Stimulated activated CD8-positive, alpha-beta memory T cell treated with anti-CD3 and anti-CD28 coated beads, Interleukin-4, amount 100 ng/mL, for 48 hours (primary cell): ENCODE data around the gene TMEM86B.
A peak's percentile ranks its signal among the peaks of the same experiment; 100 is the strongest.
"Not testable (repeated sequence)": the region's sequence is repeated elsewhere in the genome, so short reads cannot be mapped to it uniquely, and the experiment has no call there.

Experiments used
- DNase-seq: peaks from one replicate; pipeline ENCODE4 v3.0.0-alpha.2; 2020

The TMEM86B gene

GRCh38 chr19:55240713-55241020, 12.1 kb upstream of the TMEM86B start:
- no peak for DNase-seq

GRCh38 chr19:55239004-55239403, 10.4 kb upstream of the TMEM86B start:
- no peak for DNase-seq

- no peak for DNase-seq
These were observed 9.5 kb upstream of the TMEM86B start for GRCh38 chr19:55238030-55238429.

GRCh38 chr19:55232986-55233385, 4.4 kb upstream of the TMEM86B start:
- no peak for DNase-seq

- no peak for DNase-seq
These were observed 3.7 kb upstream of the TMEM86B start for GRCh38 chr19:55232286-55232602.

GRCh38 chr19:55231391-55232285, 3.1 kb upstream of the TMEM86B start:
- DNase-seq = no peak

- no peak for DNase-seq
These were observed 2.2 kb upstream of the TMEM86B start for GRCh38 chr19:55230780-55231179.

GRCh38 chr19:55230329-55230728, 1.8 kb upstream of the TMEM86B start:
- no peak for DNase-seq

- no peak for DNase-seq
These were observed 1.2 kb upstream of the TMEM86B start for GRCh38 chr19:55229789-55230182.

- DNase-seq = no peak
These were observed 704 bp upstream of the TMEM86B start for GRCh38 chr19:55229145-55229788.

- no peak for DNase-seq
These were observed 560 bp downstream of the TMEM86B start for GRCh38 chr19:55228015-55228391.

GRCh38 chr19:55227241-55228014, 1.1 kb downstream of the TMEM86B start:
- no peak for DNase-seq

GRCh38 chr19:55226788-55227187, 1.8 kb downstream of the TMEM86B start:
- no peak for DNase-seq

- DNase-seq = no peak
These were observed 2.3 kb downstream of the TMEM86B start for GRCh38 chr19:55226273-55226672.

- DNase-seq = no peak
These were observed 3.1 kb downstream of the TMEM86B start for GRCh38 chr19:55225415-55225958.

- not testable (repeated sequence) for DNase-seq
These were observed 3.7 kb downstream of the TMEM86B start for GRCh38 chr19:55224679-55225414.

- DNase-seq = no peak
These were observed 4.4 kb downstream of the TMEM86B start for GRCh38 chr19:55224038-55224665.

GRCh38 chr19:55223291-55224037, 5.1 kb downstream of the TMEM86B start:
- DNase-seq = no peak

GRCh38 chr19:55220525-55220924, 8.0 kb downstream of the TMEM86B start:
- no peak for DNase-seq

- DNase-seq = peak; percentile 73
These were observed 11.9 kb downstream of the TMEM86B start for GRCh38 chr19:55216461-55217198.

GRCh38 chr19:55213547-55213946, 15.0 kb downstream of the TMEM86B start:
- DNase-seq = no peak
